DND-41 (cell line): ENCODE data around the gene BRMS1.

Experiments
- ATAC-seq: fragments of 200-7000 bp; cut with Tn5 transposase; 3 replicates; pipeline ENCODE4 v1.9.1; 2021; ENCODE audit warnings: low read depth; ENCODE audit not compliant: insufficient read depth
- DNase-seq: peaks from one replicate; pipeline ENCODE4 v3.0.0-alpha.2; 2020
- H2AFZ ChIP-seq: 2 replicates; pipeline ENCODE4 v1.6.0; 2012; ENCODE audit warnings: low read depth, low read length
- H3K27ac ChIP-seq: 2 replicates; pipeline ENCODE4 v1.5.1; 2012; ENCODE audit warnings: low read length, inconsistent platforms
- H3K27me3 ChIP-seq: fragments of 200-600 bp; sonication (generic); 2 replicates; pipeline ENCODE4 v1.6.0; 2012; ENCODE audit warnings: low read length, mild to moderate bottlenecking, inconsistent platforms; ENCODE audit not compliant: insufficient read depth, poor library complexity
- H3K36me3 ChIP-seq: 2 replicates; pipeline ENCODE4 v1.5.1; 2012; ENCODE audit warnings: low read length, inconsistent platforms; ENCODE audit not compliant: insufficient read depth
- H3K4me1 ChIP-seq: 2 replicates; pipeline ENCODE4 v1.5.1; 2012; ENCODE audit warnings: mild to moderate bottlenecking, low read length; ENCODE audit not compliant: insufficient read depth
- H3K4me2 ChIP-seq: 2 replicates; pipeline ENCODE4 v1.6.0; 2012; ENCODE audit warnings: mild to moderate bottlenecking, moderate library complexity, low read length, inconsistent platforms; ENCODE audit not compliant: insufficient read depth
- H3K4me3 ChIP-seq, 2 experiments: fragments of 200-600 bp in 1 of 2; shearing (Covaris generic) in 1 of 2; 2 replicates each; pipeline ENCODE4 v1.5.1; 2012 to 2016; ENCODE audit warnings: inconsistent platforms in 2 of 2, low read length in 2 of 2, mild to moderate bottlenecking in 2 of 2, low read depth in 1 of 2, moderate library complexity in 1 of 2
- H3K79me2 ChIP-seq: 2 replicates; pipeline ENCODE4 v1.6.0; 2012; ENCODE audit warnings: low read length, inconsistent platforms; ENCODE audit not compliant: insufficient read depth
- H3K9ac ChIP-seq: 2 replicates; pipeline ENCODE4 v1.6.0; 2012; ENCODE audit warnings: low read depth, mild to moderate bottlenecking, inconsistent platforms, low read length, moderate library complexity
- H3K9me3 ChIP-seq: 2 replicates; pipeline ENCODE4 v1.5.1; 2012; ENCODE audit warnings: low read length, moderate library complexity, mild to moderate bottlenecking, inconsistent platforms; ENCODE audit not compliant: insufficient read depth, severe bottlenecking
- H4K20me1 ChIP-seq: 2 replicates; pipeline ENCODE4 v1.6.0; 2012; ENCODE audit warnings: low read length; ENCODE audit not compliant: insufficient read depth
- CTCF ChIP-seq: IDR thresholded peaks from 2 replicates; pipeline ENCODE4 v1.5.1; 2012; ENCODE audit warnings: borderline replicate concordance, low read length, moderate library complexity, mild to moderate bottlenecking; ENCODE audit not compliant: poor library complexity, severe bottlenecking; ENCODE audit errors: extremely low read depth
- EZH2 ChIP-seq: IDR thresholded peaks from 3 replicates; pipeline ENCODE4 v1.6.1; 2012; ENCODE audit warnings: borderline replicate concordance, low read depth, mild to moderate bottlenecking, moderate library complexity, low read length, inconsistent platforms; ENCODE audit not compliant: severe bottlenecking

Gene BRMS1

GRCh38 chr11:66310324-66310723 is 34.6 kb downstream of the BRMS1 start:
- Histone ChIP-seq H2AFZ (no peak overlapping the region), H3K36me3 (no peaks in the 10 kb centered on the region), H3K27me3 (no peaks in the 10 kb centered on the region), H4K20me1 (no peaks in the 10 kb centered on the region), H3K4me1 (peaks cover 23% of the 10 kb centered on the region), H3K79me2 (no peaks in the 10 kb centered on the region), H3K9ac (no peak overlapping the region), H3K4me3 (no peak overlapping the region), H3K27ac (no peak overlapping the region), H3K4me2 (no peak overlapping the region), H3K9me3 (no peaks in the 10 kb centered on the region)
- TF ChIP-seq EZH2 (no peak), CTCF (no peak)
- ATAC-seq: no peak
- DNase-seq: no peak

- DNase-seq (no peak), ATAC-seq (no peak)
- Histone ChIP-seq H3K4me1 (peaks cover 23% of the 10 kb centered on the region), H3K4me3 (no peak overlapping the region), H2AFZ (no peak overlapping the region), H3K27me3 (no peaks in the 10 kb centered on the region), H3K9me3 (no peaks in the 10 kb centered on the region), H3K36me3 (no peaks in the 10 kb centered on the region), H3K4me2 (no peak overlapping the region), H3K9ac (no peak overlapping the region), H3K27ac (no peak overlapping the region), H3K79me2 (no peaks in the 10 kb centered on the region), H4K20me1 (no peaks in the 10 kb centered on the region)
- TF ChIP-seq EZH2 (no peak), CTCF (no peak)
Observed at GRCh38 chr11:66309475-66309874, 35.4 kb downstream of the BRMS1 start.

- H4K20me1 ChIP-seq: no peaks in the 10 kb centered on the region
- DNase-seq: no peak
- no peak overlapping the region for H3K4me3 ChIP-seq
- no peak overlapping the region for H3K9ac ChIP-seq
- H2AFZ ChIP-seq: no peak overlapping the region
- H3K79me2 ChIP-seq: no peaks in the 10 kb centered on the region
- no peak for ATAC-seq
- no peaks in the 10 kb centered on the region for H3K36me3 ChIP-seq
- no peak overlapping the region for H3K4me2 ChIP-seq
- no peaks in the 10 kb centered on the region for H3K9me3 ChIP-seq
- H3K27me3 ChIP-seq: no peaks in the 10 kb centered on the region
- no peak overlapping the region for H3K27ac ChIP-seq
- H3K4me1 ChIP-seq: no peaks in the 10 kb centered on the region
- no peak for TF ChIP-seq EZH2
- no peak for TF ChIP-seq CTCF
Observed at GRCh38 chr11:66302656-66303055, 42.2 kb downstream of the BRMS1 start.

GRCh38 chr11:66299186-66299585 is 45.7 kb downstream of the BRMS1 start:
- no peak overlapping the region for H3K27ac ChIP-seq
- TF ChIP-seq CTCF (no peak), EZH2 (no peak)
- DNase-seq: no peak

More at GRCh38 chr11:66299186-66299585, 45.7 kb downstream of the BRMS1 start:
- H3K27me3 ChIP-seq: no peaks in the 10 kb centered on the region
- H3K36me3 ChIP-seq: no peaks in the 10 kb centered on the region
- H2AFZ ChIP-seq: no peak overlapping the region
- no peak overlapping the region for H3K9ac ChIP-seq
- H3K79me2 ChIP-seq: no peaks in the 10 kb centered on the region
- no peaks in the 10 kb centered on the region for H4K20me1 ChIP-seq
- H3K4me2 ChIP-seq: no peak overlapping the region
- H3K9me3 ChIP-seq: no peaks in the 10 kb centered on the region
- no peak for ATAC-seq
- H3K4me1 ChIP-seq: no peaks in the 10 kb centered on the region
- H3K4me3 ChIP-seq: no peak overlapping the region
